Left forelimb (tissue), 1 donor: ENCODE data around the gene CIDEA.

Experiments
- DNase-seq: peaks from one replicate; pipeline ENCODE4 v3.0.0-alpha.2; 2018; ENCODE audit warnings: low spot score

Gene CIDEA

DNA sequence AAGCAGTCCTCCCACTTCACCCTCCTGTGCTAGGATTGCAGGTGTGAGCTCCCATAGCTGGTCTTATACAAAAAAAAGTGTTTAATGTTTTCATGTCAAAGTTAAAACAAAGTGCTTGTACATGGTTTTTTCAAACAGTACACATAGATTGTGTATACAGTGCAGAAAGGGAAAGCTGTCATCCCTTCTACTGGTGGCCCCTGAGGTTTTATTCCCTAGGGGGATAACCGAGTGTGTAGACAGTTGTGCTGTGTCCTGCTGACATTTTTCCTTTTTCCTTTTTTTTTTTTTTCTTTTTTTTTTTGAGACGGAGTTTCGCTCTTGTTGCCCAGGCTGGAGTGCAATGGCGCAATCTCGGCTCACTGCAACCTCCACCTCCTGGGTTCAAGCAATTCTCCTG is 64.7 kb downstream of the CIDEA start:
- no peak for DNase-seq

DNA sequence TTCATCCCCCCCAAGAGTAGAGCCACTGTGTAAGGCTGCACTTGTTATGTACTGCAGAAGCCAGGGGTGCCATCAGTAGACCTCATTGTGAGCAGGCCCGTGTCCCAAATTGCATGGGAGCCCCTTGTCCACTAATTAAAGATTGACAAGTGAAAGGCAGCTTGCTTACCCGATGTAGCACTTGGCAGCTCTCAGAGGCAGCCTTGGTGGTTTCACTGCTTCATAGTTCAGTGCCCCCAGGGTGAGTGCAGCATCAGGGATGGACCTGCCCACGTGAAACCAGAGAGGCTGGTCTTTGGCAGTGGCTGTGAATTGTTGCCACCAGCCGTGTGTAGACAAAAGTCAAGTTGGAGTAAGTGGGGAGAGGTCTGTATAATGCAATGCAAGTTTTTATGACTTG is 67.2 kb downstream of the CIDEA start:
- no peak for DNase-seq

DNA sequence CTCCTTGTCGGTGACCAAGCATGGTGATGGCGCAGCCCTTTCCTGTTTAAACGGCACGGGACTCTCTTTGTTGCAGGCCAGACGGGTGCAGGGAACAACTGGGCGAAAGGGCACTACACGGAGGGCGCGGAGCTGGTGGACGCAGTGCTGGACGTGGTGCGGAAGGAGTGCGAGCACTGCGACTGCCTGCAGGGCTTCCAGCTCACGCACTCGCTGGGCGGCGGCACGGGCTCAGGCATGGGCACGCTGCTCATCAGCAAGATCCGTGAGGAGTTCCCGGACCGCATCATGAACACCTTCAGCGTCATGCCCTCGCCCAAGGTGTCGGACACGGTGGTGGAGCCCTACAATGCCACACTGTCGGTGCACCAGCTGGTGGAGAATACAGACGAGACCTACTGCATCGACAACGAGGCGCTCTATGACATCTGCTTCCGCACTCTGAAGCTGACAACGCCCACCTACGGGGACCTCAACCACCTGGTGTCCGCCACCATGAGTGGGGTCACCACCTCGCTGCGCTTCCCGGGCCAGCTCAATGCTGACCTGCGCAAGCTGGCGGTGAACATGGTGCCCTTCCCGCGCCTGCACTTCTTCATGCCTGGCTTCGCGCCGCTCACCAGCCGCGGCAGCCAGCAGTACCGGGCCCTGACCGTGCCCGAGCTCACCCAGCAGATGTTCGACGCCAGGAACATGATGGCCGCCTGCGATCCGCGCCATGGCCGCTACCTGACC is 71.0 kb downstream of the CIDEA start:
- no peak for DNase-seq

DNA sequence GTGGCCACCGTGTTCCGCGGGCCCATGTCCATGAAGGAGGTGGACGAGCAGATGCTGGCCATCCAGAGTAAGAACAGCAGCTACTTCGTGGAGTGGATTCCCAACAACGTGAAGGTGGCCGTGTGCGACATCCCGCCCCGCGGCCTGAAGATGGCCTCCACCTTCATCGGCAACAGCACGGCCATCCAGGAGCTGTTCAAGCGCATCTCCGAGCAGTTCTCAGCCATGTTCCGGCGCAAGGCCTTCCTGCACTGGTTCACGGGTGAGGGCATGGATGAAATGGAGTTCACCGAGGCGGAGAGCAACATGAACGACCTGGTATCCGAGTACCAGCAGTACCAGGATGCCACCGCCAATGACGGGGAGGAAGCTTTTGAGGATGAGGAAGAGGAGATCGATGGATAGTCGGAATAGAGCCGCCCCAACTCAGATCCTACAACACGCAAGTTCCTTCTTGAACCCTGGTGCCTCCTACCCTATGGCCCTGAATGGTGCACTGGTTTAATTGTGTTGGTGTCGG is 71.6 kb downstream of the CIDEA start:
- no peak for DNase-seq

DNA sequence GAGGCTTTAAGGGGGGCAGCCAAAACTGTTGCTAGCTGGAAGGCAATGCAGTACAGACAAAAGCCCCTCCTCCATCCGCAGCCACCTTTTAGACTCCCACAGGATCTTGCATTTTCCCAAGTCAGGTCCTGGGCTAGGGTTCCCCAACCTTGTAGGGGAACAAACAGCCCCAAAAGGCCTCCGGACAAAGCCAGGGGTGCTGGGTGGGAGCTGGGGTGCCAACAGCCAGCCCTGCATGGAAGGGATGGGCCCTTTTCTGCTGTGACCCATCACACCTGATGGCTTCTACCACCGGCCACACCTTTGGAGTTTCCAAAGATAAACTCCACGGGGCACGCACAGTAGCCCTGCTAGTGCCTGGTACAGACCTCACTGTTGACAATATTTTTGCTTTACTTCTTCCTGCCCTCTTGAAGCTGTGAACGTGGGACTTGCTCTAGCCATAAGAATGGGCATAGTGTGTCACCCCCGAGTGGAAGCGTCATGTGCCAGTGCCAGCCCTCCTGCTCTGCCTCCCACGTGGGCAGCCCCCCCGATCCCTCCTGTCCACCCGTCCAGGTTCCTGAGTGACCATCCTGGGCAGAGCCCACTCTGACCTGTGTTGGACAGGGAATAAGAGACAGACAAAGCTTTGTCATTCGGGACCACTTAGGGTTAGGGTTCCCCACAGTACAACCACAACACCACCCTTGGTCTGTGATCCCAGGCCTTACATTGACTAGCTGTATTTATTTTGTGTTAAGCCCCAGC is 72.7 kb downstream of the CIDEA start:
- DNase-seq = no peak
